HepG2 (cell line): Measurements from ENCODE around the gene PTK7. TPM values are rescaled to one million over a fixed set of nuclear protein-coding genes. Genes with fewer than 3 reads are reported as not detected.

Experiments
- ATF7 ChIP-seq, 2 experiments: fragments of 450-650 bp in 1 of 2; sonication (generic) in 1 of 2; formaldehyde crosslinking in 1 of 2; IDR thresholded peaks; 2 replicates each; pipeline versions ENCODE4 v1.4.0 to v1.6.1; 2016 to 2020; ENCODE audit warnings: antibody characterized with exemption in 1 of 2, mild to moderate bottlenecking in 1 of 2, missing genetic modification reagents in 1 of 2
- FOXA3 ChIP-seq: IDR thresholded peaks from 2 replicates; pipeline ENCODE4 v1.6.1; 2016; ENCODE audit warnings: missing genetic modification reagents, missing compliant biosample characterization
- GATAD2A ChIP-seq: IDR thresholded peaks from 2 replicates; pipeline ENCODE4 v1.6.1; 2016
- HCFC1 ChIP-seq: fragments of 150-350 bp; IDR thresholded peaks from 2 replicates; pipeline ENCODE4 v1.6.1; 2014; ENCODE audit warnings: low read depth, low read length
- HNRNPLL ChIP-seq: fragments of 200-400 bp; formaldehyde crosslinking; IDR thresholded peaks from 2 replicates; pipeline ENCODE4 v1.6.1; 2017; ENCODE audit warnings: mild to moderate bottlenecking, low read depth, low read length; ENCODE audit not compliant: poor library complexity, severe bottlenecking
- PAX8 ChIP-seq: sonication (generic); formaldehyde crosslinking; IDR thresholded peaks from 2 replicates; pipeline ENCODE4 v1.8.0; 2022; ENCODE audit warnings: mild to moderate bottlenecking, missing genetic modification reagents, borderline replicate concordance
- SETDB1 ChIP-seq: sonication (generic); formaldehyde crosslinking; IDR thresholded peaks from 2 replicates; pipeline ENCODE4 v1.5.1; 2020; ENCODE audit warnings: missing genetic modification reagents, mild to moderate bottlenecking, borderline replicate concordance
- SRY ChIP-seq: sonication (generic); formaldehyde crosslinking; IDR thresholded peaks from 2 replicates; pipeline ENCODE4 v1.8.0; 2022; ENCODE audit warnings: mild to moderate bottlenecking, missing genetic modification reagents
- TBX2 ChIP-seq: sonication (generic); formaldehyde crosslinking; IDR thresholded peaks from 2 replicates; pipeline ENCODE4 v1.5.0; 2020; ENCODE audit warnings: missing genetic modification reagents, mild to moderate bottlenecking, borderline replicate concordance
- YY1 ChIP-seq: IDR thresholded peaks from 2 replicates; pipeline ENCODE4 v1.6.1; 2011; ENCODE audit warnings: low read length, low read depth, moderate library complexity, mild to moderate bottlenecking; ENCODE audit not compliant: insufficient read depth, insufficient replicate concordance
- ZNF530 ChIP-seq: sonication (generic); formaldehyde crosslinking; IDR thresholded peaks from 2 replicates; pipeline ENCODE4 v1.5.0; 2020; ENCODE audit warnings: low read depth, mild to moderate bottlenecking, missing genetic modification reagents
- ZNF557 ChIP-seq: sonication (generic); formaldehyde crosslinking; IDR thresholded peaks from 2 replicates; pipeline ENCODE4 v1.4.0; 2020; ENCODE audit warnings: missing genetic modification reagents
- ZNF780A ChIP-seq: sonication (generic); formaldehyde crosslinking; IDR thresholded peaks from 2 replicates; pipeline ENCODE4 v1.8.0; 2022; ENCODE audit warnings: mild to moderate bottlenecking, missing genetic modification reagents, moderate library complexity
- polyA plus RNA-seq, 8 experiments: library from polyadenylated mRNA; depleted of rRNA in 3 of 8; stranded (reverse) in 7 of 8; unstranded in 1 of 8; fragments of >200 nt; fragmentation: Illumina TruSeq in 4 of 8; extraction: Trizol in 4 of 8; gene quantifications; 2 replicates each; pipeline versions ENCODE4 v1.2.1 to v1.2.3, GENCODE V29; 2011 to 2016; ENCODE audit warnings: low read depth in 4 of 8, missing spikeins in 1 of 8, mixed read lengths in 1 of 8; ENCODE audit not compliant: insufficient read depth in 1 of 8
- total RNA-seq, 5 experiments: library from RNA; depleted of rRNA; stranded (reverse); fragments of >200 nt; fragmentation: Illumina TruSeq; extraction: Trizol; gene quantifications; 2 replicates each; pipeline ENCODE4 v1.2.3, GENCODE V29; 2016; ENCODE audit warnings: low read depth in 1 of 5
- TF ChIP-seq, protein P1 (sequence below): sonication (generic); formaldehyde crosslinking; IDR thresholded peaks from 2 replicates; pipeline ENCODE4 v1.4.0; 2020; ENCODE audit warnings: missing genetic modification reagents, borderline replicate concordance
- TF ChIP-seq, protein P2 (sequence below): IDR thresholded peaks from 2 replicates; pipeline ENCODE4 v1.6.1; 2018; ENCODE audit warnings: missing genetic modification reagents, mild to moderate bottlenecking, missing compliant biosample characterization
- TF ChIP-seq, protein P3 (sequence below): IDR thresholded peaks from 2 replicates; pipeline ENCODE4 v1.6.1; 2016; ENCODE audit warnings: missing genetic modification reagents, missing compliant biosample characterization
- TF ChIP-seq, protein P4 (sequence below): sonication (generic); formaldehyde crosslinking; IDR thresholded peaks from 2 replicates; pipeline ENCODE4 v1.4.0; 2020; ENCODE audit warnings: missing genetic modification reagents
- TF ChIP-seq, protein P5 (sequence below): sonication (generic); formaldehyde crosslinking; IDR thresholded peaks from 2 replicates; pipeline ENCODE4 v1.4.0; 2020; ENCODE audit warnings: missing genetic modification reagents

PTK7 gene
- total and polyA plus RNA-seq, 2 of the 13 experiments (the other 11 are each of a cell fraction or from before 2014, with no cell fraction given) = 98.5 to 99.8 TPM

DNA sequence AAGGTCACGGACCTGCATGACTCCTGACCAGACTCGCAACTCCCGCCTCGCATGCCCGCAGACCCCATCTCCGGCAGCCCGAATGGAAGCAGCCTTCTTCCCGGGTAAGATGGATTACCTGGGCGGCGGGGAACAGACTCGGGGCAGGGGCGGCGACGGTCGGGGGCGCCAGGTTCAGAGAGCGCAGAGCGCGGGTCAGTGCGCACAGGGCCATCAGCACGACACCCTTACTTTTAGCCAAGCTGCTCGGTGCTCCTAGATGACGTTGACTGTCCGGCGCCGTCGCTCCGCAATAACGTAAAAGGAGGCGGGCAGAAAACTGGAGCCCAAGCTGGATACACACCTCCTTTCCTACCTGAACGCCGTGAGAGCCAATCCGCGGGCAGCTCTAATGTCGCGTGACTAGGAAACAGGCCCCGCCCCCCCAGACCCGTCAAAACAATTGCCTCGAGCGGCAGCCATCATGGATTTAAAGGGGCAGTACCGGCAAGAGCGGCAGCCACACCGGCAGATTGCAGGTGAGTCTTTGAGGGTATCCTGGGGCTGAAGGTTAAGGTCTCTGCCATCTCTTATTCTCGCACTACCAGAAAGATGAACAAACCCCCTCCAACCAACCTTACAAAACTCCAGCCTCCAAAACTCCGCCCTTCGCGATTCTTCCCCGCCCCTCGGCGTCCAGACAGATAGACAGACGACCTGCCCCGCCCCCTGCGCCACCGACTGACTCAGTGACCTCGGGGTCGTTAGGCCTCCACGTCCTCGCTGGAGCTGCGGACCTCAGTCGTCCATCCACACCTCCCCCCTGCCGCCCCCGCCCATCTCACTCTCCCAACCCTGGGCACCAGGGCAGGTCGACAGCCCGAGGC is 16.7 kb upstream of the PTK7 start, which contains the start of the genes KLC4 and MRPL2 (continued):
- TF ChIP-seq, protein P1, sequence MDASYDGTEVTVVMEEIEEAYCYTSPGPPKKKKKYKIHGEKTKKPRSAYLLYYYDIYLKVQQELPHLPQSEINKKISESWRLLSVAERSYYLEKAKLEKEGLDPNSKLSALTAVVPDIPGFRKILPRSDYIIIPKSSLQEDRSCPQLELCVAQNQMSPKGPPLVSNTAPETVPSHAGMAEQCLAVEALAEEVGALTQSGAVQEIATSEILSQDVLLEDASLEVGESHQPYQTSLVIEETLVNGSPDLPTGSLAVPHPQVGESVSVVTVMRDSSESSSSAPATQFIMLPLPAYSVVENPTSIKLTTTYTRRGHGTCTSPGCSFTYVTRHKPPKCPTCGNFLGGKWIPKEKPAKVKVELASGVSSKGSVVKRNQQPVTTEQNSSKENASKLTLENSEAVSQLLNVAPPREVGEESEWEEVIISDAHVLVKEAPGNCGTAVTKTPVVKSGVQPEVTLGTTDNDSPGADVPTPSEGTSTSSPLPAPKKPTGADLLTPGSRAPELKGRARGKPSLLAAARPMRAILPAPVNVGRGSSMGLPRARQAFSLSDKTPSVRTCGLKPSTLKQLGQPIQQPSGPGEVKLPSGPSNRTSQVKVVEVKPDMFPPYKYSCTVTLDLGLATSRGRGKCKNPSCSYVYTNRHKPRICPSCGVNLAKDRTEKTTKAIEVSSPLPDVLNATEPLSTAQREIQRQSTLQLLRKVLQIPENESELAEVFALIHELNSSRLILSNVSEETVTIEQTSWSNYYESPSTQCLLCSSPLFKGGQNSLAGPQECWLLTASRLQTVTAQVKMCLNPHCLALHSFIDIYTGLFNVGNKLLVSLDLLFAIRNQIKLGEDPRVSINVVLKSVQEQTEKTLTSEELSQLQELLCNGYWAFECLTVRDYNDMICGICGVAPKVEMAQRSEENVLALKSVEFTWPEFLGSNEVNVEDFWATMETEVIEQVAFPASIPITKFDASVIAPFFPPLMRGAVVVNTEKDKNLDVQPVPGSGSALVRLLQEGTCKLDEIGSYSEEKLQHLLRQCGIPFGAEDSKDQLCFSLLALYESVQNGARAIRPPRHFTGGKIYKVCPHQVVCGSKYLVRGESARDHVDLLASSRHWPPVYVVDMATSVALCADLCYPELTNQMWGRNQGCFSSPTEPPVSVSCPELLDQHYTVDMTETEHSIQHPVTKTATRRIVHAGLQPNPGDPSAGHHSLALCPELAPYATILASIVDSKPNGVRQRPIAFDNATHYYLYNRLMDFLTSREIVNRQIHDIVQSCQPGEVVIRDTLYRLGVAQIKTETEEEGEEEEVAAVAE (CRISPR knock-in tag) = peak; percentile 57; the same call in 1 of the 2 replicates
- TF ChIP-seq, protein P2, sequence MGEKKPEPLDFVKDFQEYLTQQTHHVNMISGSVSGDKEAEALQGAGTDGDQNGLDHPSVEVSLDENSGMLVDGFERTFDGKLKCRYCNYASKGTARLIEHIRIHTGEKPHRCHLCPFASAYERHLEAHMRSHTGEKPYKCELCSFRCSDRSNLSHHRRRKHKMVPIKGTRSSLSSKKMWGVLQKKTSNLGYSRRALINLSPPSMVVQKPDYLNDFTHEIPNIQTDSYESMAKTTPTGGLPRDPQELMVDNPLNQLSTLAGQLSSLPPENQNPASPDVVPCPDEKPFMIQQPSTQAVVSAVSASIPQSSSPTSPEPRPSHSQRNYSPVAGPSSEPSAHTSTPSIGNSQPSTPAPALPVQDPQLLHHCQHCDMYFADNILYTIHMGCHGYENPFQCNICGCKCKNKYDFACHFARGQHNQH (CRISPR knock-in tag) = peak; percentile 89
- TF ChIP-seq ATF7 (IDR thresholded peaks at IDR 0.05) = no peak
- peak; percentile 61; the same call in 1 of the 2 replicates for TF ChIP-seq ATF7 (CRISPR knock-in tag; IDR thresholded peaks at IDR 0.05)
- peak; percentile 80 for TF ChIP-seq HCFC1
- peak; percentile 51; the same call in 1 of the 2 replicates for TF ChIP-seq SRY (CRISPR knock-in tag)
- TF ChIP-seq ZNF780A (CRISPR knock-in tag) = no peak
- 0 out of 2 replicates have a peak, but pooled peaks have one; percentile 10 for TF ChIP-seq GATAD2A (CRISPR knock-in tag)
- TF ChIP-seq ZNF530 (CRISPR knock-in tag) = no peak
- TF ChIP-seq YY1 = peak; percentile 97
- 0 out of 2 replicates have a peak, but pooled peaks have one; percentile 23 for TF ChIP-seq ZNF557 (CRISPR knock-in tag)
- no peak for TF ChIP-seq SETDB1 (CRISPR knock-in tag)
- TF ChIP-seq, protein P3, sequence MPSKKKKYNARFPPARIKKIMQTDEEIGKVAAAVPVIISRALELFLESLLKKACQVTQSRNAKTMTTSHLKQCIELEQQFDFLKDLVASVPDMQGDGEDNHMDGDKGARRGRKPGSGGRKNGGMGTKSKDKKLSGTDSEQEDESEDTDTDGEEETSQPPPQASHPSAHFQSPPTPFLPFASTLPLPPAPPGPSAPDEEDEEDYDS = peak; percentile 87; the same call in 1 of the 2 replicates
- TF ChIP-seq, protein P4, sequence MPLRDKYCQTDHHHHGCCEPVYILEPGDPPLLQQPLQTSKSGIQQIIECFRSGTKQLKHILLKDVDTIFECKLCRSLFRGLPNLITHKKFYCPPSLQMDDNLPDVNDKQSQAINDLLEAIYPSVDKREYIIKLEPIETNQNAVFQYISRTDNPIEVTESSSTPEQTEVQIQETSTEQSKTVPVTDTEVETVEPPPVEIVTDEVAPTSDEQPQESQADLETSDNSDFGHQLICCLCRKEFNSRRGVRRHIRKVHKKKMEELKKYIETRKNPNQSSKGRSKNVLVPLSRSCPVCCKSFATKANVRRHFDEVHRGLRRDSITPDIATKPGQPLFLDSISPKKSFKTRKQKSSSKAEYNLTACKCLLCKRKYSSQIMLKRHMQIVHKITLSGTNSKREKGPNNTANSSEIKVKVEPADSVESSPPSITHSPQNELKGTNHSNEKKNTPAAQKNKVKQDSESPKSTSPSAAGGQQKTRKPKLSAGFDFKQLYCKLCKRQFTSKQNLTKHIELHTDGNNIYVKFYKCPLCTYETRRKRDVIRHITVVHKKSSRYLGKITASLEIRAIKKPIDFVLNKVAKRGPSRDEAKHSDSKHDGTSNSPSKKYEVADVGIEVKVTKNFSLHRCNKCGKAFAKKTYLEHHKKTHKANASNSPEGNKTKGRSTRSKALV (CRISPR knock-in tag) = 0 out of 2 replicates have a peak, but pooled peaks have one; percentile 16
- TF ChIP-seq FOXA3 (CRISPR knock-in tag) = peak; percentile 67
- no peak for TF ChIP-seq PAX8 (CRISPR knock-in tag)
- TF ChIP-seq, protein P5, sequence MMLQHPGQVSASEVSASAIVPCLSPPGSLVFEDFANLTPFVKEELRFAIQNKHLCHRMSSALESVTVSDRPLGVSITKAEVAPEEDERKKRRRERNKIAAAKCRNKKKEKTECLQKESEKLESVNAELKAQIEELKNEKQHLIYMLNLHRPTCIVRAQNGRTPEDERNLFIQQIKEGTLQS = 0 out of 2 replicates have a peak, but pooled peaks have one; percentile 12
- TF ChIP-seq HNRNPLL = peak; percentile 67
- peak; percentile 64 for TF ChIP-seq TBX2 (CRISPR knock-in tag)
